GM19452 (cell line): Measurements from ENCODE around the gene B4GALNT3.
"Not testable (repeated sequence)": the region's sequence is repeated elsewhere in the genome, so short reads cannot be mapped to it uniquely, and the experiment has no call there.

ENCODE experiments used
- ATAC-seq: cut with Tn5 transposase; IDR thresholded peaks from one replicate; pipeline ENCODE4 v1.9.1; 2021; ENCODE audit not compliant: unreplicated experiment

Gene B4GALNT3

DNA sequence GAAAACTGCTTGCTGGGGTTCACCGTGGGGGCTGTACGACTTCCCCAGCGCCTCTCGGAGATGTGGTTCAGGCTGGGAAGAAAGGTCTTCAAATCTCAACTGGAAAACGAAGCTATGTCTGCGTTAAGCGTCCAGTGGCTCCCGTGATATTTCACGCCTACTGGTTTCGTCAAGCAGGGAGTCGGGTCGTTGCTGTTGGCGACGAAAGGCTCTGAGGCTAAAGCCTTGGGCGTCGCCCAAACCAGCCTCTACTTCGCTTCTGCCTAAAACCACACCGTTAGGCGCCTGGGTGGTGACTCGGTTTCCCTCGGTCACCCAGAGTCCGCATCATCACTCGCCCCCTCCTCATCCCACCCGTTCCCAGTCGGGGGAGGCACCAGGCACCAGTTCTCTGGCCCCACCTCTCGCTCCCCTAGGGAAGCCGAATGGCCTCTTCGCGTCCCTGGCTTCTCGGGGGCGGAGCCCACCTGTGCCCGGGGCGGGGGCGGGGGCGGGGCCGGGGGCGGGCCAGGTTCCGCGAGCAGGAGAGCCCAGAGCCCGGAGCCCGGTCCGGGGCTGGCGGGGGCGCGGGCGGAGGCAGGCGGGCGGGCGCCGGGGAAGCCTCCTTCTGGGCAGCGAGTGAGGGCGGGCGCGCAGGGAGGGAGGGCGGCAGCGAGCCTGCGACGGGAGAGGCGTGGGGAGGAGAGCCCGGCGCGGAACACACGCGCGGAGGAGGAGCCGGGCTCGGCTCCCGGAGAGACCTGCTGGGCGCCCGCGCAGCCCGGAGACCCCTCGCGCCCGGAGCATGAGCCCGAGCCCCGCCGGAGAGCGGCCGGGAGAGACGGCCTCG, at the start of gene B4GALNT3:
Gene B4GALNT3, plus strand, starts transcription at position 510 of the 829 bp plus-strand sequence. CDS start 438 bp downstream, outside the sequence.
- no peak for ATAC-seq

DNA sequence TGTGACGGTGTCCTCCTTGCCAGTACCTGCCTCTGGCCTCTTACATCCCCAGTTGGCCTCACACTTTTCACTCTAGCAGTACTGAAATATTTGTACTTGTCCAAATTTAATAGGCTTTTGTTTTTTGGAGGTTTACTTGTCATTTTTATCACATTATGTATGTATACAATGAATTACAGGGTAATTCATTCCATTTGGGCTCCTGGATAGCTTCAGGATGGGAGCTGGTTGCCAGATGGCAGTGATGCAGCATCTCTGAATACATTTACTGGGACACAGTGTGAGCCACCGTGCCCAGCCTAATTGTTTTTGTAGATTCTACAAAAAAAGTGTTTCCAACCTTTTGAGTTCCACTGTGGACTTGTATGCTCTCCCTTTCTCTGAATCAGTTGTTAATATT, 44.9 kb upstream of the B4GALNT3 start:
- no peak for ATAC-seq

DNA sequence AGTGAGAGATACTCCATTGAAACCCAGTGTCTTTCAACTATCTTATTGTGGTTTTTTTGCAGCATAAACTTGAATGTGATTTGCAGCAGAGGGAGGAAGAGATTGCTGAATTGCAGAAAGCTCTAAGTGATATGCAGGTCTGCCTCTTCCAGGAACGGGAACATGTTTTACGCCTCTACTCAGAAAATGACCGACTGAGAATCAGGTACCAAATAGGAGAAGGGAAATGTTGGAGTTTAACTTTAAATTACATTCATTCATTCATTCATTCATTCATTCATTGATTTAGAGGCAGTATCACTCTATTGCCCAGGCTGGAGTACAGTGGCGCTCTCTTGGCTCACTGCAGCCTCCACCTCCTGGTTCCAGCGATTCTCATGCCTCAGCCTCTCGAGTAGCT, 41.3 kb upstream of the B4GALNT3 start:
- ATAC-seq = no peak

DNA sequence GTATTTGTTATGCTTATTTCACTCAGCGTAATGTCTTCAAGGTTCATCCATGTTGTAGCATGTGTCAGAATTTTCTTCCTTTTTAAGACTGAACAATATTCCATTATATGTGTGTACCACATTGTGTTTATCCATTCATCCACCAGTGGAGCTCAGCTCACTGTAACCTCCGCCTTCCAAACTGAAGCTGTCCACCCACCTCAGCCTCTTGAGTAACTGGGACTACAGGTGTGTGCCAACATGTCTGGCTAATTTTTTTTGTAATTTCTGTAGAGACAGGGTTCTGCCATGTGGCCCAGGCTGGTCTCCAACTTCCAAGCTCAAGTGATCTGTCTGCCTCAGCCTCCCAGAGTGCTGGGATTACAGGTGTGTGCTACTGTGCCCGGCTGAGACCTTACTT, 37.2 kb upstream of the B4GALNT3 start:
- no peak for ATAC-seq

DNA sequence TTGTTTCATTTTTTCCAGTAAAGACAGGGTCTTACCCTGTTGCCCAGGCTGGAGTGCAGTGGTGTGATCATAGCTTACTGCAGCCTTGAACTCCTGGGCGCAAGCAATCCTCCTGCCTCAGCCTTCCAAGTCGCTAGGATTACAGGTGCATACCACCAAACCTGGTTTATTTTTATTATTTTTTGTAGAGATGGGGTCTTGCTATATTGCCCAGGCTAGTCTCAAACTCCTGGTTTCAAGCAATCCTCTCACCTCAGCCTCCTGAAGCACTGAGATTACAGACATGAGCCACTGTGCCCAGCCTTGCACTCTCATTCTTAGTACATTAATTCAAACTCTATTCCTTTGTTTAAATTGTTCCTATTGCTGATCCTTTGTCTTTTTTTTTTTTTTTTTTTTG, 24.0 kb upstream of the B4GALNT3 start:
- not testable (repeated sequence) for ATAC-seq

DNA sequence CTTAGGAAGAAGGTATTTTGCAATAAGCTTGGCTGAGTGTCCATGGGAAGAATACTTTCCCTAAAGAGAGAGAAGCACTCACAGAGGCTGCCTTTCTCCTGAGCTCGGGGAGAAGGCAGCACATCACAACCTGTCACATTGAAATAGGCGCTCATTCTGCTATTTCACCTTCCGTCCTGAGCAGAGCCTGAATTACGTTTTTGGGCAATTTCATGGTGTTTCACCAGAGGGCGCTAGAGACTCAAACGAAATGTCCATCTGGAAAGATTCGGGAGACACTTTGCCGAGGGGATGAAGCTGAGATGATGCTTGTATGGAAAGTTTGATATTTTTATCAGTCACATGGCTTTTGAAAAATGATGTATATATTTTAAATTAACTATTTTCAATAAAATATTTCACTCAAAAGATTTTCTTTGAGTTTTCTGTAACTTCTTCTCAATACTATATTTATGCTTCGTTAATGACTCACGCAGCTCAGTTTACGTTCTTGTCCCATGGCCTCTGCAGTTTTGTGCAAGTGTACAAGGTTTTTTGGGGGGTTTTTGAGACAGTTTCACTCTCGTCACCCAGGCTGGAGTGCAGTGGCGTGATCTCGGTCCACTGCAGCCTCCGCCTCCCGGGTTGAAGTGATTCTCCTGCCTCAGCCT, 17.4 kb upstream of the B4GALNT3 start:
- ATAC-seq = no peak

DNA sequence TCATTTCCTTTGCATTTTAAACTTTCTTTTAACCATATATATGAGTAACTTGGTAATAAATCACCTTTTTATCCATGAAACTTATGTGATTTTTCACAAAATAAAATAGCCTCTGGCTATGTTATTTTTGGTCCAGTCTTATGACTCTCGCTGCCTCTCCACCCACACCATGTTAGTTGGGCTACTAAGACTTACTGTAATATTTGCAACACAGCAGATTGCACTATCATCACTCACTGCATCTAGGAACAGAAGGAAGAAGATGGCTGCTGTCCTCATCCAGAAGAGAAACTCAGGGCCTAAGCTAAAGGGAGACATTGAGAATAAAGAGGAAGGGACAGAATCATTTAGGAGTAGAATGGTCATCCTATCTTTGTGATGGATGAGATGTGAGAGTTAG, 12.6 kb upstream of the B4GALNT3 start:
- no peak for ATAC-seq

DNA sequence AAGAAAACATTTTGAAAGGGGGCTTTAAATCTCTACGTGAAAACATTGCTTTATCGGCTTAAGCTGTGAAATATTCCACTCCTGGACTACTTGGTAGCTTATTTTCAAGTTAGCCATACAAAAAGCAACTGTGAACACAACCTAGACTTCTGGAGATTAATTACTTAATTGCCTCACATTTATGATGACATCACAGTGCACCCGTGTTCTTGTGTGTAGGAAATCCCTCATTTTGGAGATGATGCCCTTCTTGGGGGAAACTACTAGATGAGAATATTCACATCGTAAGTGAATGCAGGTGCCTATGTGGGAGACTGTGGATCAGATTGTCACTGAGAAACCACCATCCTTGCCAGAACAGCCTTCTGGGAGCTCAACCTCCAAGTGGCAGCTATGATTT, 10.5 kb upstream of the B4GALNT3 start:
- no peak for ATAC-seq

DNA sequence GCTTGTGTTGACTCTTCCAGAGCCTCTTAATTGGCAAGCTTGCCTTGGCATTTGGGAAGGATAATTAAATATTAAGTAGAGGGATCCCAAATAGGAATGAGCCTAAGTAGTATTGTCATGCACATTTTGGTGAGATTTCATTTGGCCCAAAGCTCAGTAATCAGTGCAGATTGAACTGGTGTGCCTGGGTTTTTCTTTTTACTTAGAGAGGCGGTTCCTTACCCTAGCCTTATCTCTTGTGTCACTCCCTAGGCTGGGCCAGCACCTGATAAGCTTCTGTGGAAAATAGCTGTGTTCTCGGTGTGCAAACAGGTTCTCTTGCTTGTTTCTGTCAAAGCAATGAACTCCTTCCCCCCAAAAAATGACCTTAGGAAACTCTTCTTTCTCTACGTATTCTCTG, 9.3 kb upstream of the B4GALNT3 start:
- ATAC-seq = no peak

DNA sequence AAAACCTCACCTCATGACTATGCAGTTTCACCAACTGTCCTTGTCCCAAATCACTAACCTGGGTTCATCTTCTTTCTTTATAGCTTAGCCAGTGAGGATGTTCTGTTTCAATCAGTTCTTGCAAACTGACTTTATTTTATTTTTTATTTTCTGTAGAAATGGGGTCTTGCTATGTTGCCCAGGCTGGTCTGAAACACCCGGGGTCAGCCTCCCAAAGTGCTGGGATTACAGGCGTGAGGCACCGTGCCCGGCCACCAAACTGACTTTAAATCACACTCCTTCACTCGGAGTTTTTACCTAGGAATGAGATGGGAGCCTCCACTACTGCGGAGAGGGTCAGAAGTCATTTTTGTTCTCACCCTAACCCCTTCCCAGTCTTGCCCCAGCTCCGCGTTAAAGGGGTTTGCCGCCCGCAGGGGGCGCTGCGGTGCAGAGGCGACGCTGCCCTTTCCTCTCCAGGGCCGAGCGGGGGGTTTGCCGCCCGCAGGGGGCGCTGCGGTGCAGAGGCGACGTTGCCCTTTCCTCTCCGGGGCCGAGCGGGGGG, 7.0 kb upstream of the B4GALNT3 start:
- no peak for ATAC-seq

DNA sequence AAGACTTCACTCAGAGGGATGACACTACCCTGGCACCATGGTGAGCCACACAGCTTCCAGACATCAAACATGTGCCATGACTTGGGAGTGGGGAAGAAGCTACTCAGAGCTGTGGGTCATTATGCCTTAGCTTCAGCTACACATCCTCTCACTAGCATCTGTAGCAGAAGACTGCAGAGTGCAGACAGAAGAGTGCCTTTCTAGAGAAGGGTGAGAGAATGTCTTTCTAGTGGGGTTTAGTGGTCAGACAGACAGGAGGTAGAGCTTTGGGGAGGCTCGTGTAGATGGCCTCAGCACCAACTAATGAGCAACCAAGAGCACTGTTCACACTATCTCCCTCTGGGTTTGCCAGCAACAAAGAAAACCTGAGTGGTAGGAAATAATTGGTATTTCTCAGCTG, 4.9 kb upstream of the B4GALNT3 start:
- ATAC-seq = no peak

DNA sequence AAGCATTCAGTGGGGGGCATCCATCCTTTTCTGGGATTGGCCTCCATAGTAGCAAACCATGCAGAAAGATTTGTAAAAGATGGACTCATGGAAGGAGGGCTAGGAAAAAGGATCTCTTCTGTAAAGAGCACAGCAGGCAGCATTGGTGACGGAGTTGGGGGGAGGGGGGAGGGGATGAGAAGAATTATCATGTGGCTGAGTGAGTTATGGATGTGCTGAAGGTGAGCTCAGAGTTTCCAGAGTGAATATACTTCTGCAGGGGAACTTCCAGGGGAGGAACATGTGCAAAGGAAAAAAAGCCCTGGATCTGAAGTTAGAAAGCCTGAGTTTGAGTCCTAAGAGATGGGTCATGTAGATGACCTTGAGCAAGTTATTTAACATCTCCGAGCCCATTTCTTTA, 3.9 kb upstream of the B4GALNT3 start:
- no peak for ATAC-seq

DNA sequence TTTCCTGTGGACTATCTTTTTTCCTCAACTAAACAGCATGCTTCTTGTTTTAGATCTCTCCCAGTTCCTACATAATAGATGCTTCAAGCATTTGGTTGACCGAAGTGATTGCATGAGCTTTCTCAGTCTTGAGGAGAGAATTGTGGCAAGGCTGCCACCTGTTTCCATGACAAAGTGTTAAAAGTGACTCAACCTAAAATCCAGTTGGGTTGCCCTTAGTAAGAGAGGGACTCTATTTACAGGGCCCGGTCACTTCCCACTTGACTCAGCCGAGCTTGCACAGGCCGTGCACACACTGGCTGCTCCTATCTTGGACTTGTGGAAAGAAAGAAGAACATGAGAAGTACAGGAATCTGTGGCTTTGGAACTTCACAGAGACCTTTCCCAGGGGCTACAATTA, 2.1 kb upstream of the B4GALNT3 start:
- no peak for ATAC-seq

DNA sequence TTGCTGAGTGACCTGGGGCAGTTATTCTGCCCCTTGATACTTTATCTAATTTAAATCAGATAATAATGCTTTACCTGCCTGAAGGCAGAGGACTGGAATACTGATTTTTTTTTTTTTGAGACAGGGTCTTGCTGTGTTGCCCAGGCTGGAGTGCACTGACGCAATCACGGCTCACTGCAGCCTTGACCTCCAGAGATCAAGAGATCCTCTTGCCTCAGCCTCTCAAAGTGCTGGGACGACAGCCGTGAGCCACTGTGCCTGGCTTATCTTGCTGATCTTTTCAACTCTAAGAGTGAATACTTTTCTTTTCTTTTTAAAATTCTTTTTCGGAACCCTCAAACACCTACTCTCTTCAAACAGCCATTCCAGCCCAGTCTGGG, 699 bp upstream of the B4GALNT3 start:
- no peak for ATAC-seq

DNA sequence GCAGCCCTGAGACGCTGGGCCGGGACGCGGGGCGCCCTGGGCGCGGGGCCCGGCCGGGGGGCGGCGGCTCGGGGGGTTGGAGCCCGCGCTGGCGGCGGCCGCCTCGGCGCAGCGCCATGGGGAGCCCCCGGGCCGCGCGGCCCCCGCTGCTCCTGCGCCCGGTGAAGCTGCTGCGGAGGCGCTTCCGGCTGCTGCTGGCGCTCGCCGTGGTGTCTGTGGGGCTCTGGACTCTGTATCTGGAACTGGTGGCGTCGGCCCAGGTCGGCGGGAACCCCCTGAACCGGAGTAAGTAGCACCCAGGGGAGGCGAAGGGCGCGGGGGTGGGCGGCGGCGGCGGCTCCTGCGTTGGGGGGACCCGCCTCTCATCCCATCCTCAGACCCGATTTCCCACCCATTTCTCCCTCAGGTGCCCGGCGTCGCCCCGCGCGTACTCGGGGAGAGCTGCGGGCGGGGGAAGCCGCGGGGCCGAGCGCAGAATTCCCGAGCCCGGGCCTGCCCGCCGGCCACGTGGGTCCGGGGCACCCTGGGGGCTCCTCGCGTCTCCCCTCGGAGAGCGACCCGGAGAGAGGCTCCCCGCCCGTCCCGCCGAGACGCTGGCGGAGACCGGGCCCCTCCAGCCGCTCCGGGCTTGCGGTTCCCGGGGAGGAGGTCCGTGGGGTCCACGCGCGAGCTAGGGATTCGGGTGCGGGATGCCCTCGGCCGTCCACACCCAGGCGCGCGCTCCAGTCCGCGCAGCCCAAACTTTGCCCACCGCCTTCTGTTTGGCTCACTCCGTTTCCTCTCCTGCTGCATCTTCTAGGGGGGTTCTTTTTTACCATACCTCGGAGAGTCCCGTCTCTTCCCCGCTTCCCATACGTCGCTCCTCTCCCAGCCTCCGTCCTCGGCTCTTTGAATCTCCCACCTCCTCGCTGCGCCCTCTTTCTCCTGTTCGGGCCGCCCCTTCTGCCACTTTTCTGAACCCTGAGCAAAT, 807 bp downstream of the B4GALNT3 start:
- no peak for ATAC-seq

DNA sequence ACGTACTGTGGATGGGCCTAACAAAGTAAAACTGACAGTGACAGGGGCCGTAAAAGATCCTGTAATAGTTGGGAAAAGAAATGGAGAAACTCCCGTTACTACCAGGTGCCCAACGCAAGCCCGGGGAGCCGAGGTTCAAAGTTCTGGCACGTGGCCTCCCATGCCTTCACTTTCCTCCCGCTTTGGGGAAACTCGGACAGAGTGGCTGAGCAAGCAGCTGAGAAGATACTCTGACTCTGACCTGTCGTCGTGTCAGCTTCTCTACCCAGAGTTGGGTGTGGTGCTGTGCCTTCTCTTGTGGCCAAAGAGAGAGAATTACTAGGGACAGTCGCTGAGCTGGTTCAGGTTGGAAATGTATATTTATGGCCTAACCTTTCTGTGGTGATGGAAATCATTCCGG, 1.7 kb downstream of the B4GALNT3 start:
- no peak for ATAC-seq

DNA sequence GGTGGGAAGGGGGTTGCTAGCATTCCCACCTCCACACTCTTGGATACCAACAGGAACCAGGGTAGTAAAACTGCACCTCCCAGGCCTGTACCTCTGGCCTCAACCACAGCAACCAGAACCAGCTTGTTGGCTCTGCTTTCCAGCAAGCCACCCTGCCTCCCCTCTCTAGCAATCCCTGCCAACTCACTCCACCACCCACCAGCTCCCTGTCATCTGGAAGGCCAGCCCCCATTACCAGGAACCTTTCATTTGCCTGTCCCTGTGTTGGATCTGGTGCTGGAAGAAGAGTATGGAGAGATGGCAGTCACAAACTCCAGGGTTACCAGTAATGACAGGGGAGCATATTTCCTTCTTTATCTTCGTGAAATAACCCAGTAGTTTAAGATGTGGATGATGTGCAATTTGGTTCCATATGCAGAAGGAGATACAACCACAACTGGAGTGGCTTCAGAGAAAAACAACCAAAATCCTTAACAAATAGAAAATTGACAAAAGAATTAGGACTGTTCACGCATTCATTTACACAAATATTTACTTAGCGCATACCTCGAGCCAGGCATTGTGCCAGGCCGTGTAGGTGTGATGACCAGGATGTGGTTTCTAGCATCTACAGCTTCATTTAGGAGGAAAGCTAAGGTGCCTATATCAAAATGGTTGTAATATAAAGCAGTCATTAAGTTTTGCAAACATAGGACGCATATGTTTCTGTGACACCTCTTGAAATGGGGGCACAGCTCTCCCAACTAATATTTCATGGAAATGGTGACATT, 3.4 kb downstream of the B4GALNT3 start:
- ATAC-seq = no peak

DNA sequence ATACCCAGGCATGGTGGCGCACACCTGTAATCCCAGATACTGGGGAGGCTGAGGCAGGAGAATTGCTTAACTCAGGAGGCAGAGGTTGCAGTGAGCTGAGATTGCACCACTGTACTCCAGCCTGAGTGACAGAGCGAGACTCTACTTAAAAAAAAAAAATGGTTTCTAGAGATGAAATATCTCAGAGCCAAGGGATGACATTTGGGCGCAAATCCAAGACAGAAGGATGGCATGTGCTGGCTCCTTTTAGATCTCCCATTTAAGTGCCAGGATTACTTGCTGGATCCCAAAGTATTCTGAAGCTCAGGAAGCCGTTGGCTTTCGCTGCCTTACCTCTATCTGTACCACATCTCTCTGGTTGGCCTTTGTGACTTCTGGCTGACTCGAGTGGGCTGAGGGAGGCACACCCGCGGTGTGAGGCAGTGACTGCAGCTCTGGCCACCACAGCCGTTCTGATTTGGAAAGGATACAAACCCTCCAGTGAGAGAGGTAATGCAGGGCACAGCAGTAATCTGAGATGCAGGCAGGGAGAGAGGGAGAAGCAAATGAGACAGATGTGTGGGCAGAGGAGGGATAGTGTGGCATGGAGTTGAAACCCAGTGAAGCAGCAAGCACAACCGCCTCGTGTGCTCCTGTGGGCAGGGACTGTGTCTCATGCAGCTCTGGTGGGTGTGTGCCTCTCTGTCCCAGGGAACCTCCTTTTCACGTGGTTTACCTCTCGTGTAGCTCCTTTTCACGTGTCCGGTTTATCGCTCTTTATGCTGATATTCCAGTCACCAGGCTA, 4.9 kb downstream of the B4GALNT3 start:
- ATAC-seq = no peak

DNA sequence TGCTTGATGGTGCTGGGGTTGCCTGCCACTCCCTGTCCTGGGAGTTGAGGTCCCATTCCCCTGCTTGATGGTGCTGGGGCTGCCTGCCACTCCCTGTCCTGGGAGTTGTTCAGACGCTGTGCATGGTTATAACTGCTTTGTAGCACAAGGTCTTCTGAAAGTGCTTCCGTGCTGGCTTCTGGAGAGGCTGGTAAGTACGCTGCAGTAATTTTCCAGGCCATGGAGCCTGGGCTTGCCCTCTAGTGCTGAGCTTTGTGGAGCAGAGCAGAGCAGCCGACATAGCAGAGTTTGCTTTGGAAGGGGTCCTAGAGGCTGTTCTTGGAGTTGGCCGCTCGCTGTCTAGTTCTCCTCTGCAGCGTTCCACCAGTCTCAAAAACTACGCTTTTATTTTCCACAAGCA, 6.3 kb downstream of the B4GALNT3 start:
- no peak for ATAC-seq

DNA sequence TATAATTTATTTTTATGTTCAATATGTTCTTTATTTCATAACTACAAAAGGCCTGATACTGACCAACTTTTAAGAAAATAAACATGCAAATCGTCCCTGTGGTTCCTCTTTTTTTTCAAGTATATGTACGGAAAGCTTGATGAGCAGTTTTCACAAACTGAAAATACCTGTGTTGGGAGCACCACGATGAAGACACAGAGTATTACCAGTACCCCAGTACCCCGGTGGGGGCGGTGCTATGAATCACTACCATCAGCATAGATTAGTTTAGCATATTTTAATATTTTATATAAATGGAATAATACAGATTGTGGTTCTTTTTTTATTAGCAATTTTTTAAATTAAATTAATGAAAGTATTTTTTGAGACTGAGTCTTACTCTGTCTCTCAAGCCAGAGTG, 7.0 kb downstream of the B4GALNT3 start:
- ATAC-seq = no peak
